ENCODE results near the gene TMC4.

The TMC4 gene

DNA sequence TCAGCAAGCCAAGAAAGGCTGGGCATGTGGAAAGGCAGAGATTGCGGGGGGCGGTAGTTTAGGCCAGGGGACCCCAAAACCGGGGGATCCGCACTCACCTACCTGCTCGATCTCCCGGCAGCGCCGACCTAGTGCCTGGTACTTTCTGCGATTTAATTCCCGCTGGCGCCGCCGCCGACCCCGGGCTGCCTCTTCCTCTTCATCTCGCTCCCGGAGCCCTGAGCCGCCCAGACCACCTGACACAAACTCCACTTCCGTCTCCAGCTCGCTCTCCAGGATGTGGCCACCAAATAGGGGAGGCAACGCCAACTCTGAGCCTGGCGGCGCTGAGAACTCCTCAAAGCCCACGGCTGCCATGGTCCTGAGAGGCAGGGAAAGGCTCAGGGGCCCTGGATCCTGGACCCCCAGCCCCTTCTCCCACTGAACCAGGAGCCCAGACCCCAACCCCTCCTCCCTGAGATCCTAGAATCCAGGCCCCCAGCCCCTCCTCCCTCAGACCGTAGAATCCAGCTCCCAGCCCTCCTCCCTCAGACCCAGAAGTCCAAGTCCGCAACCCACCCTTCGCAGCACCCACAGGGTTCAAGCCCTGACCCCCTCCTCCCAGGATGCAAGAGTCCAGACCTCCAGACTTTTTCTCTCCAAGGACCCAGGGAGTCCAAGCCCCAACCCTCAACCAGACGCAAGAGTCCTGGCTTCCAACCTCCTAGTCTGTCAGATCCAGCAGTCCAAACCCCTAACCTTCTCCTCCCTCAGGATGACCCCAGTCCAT lies 58.4 kb downstream of the TMC4 start:
- DNase-seq (ENCODE audit: low read depth, low spot score), result peak; percentile 74

More for the DNA sequence above, 58.4 kb downstream of the TMC4 start:
- peak overlapping the region; percentile 100 for H3K4me3 ChIP-seq (ENCODE audit: low read length)

All from Jurkat, Clone E6-1 (cell line).